ENCODE results near the gene LRRC36. TPM values are rescaled to one million over a fixed set of nuclear protein-coding genes. Genes with fewer than 3 reads are reported as not detected.

LRRC36 gene
- total and polyA plus RNA-seq, 2 of the 8 experiments (the other 6 are each of a cell fraction or from before 2014, with no cell fraction given), result 0.15 TPM; not detected in 1

DNA sequence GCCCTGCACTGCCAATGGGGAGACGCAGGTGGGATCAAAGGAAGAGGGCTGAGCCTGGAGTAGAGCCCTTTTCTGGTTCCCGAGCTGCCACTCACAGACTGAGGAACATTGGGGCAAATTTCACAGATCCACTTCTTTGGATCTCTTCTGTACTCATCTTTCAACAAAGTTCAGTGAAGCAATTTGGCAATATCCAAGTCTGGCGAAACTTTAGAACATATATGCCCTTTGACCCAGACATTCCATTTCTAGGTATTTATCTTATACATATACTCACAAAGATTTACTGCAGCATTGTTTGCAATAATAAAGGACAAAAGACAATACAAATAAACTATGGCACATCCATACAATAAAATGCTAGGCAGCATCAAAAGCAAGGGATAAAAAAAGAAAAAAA, 84.7 kb downstream of the LRRC36 start:
- Histone ChIP-seq H2BK12ac (ENCODE audit: low read depth, low read length) (no peak overlapping the region), H3K14ac (ENCODE audit: insufficient read length) (no peak overlapping the region), H3K9me3 (ENCODE audit: insufficient read depth in 2 of 2, low read depth in 1 of 2, low read length in 1 of 2) (no peaks in the 10 kb centered on the region), H3K4me3 (ENCODE audit: extremely low read depth in 1 of 4, insufficient read depth in 2 of 4, low read depth in 3 of 4, low read length in 4 of 4) (no peak overlapping the region), H3K27me3 (replicated peaks in 1 of 4; ENCODE audit: control insufficient read depth in 3 of 4, extremely low read depth in 1 of 4, insufficient read depth in 3 of 4, low read length in 3 of 4) (no peaks in the 10 kb centered on the region; a peak in 3 of 7 replicates), H2AFZ (ENCODE audit: low read length) (no peak overlapping the region), H3K4me2 (ENCODE audit: insufficient read depth in 1 of 2, low read depth in 2 of 2, low read length in 2 of 2) (no peak overlapping the region), H3K18ac (ENCODE audit: extremely low read depth, low read length) (no peak overlapping the region), H3K9ac (replicated peaks in 1 of 4; ENCODE audit: extremely low read depth in 1 of 4, low read depth in 3 of 4, low read length in 3 of 4) (no peak overlapping the region), H4K20me1 (replicated peaks in 1 of 2; ENCODE audit: control insufficient read depth in 1 of 2, insufficient read depth in 2 of 2, low read length in 2 of 2) (no peaks in the 10 kb centered on the region), H3K56ac (replicated peaks; ENCODE audit: insufficient read length, low read depth, low read length) (no peak overlapping the region), H2BK120ac (replicated peaks; ENCODE audit: low read depth, low read length) (no peak overlapping the region), H3K79me2 (ENCODE audit: control insufficient read depth in 1 of 2, insufficient read depth in 2 of 2, low read length in 2 of 2) (no peaks in the 10 kb centered on the region), H4K91ac (replicated peaks; ENCODE audit: insufficient read length, low read length) (no peak overlapping the region), H4K5ac (ENCODE audit: insufficient read length, low read depth, low read length) (no peak overlapping the region), H2BK5ac (ENCODE audit: low read depth, low read length) (no peak overlapping the region), H4K8ac (ENCODE audit: extremely low read depth, insufficient read depth, low read length) (no peak overlapping the region), H3K27ac (ENCODE audit: low read depth, low read length) (no peak overlapping the region), H3K4me1 (replicated peaks in 1 of 4; ENCODE audit: control insufficient read depth in 3 of 4, insufficient read depth in 4 of 4, low read length in 3 of 4) (peaks cover 0 to 20% (median 3%) of the 10 kb centered on the region in 4 experiments), H2BK15ac (ENCODE audit: low read length) (no peak overlapping the region), H3K23me2 (ENCODE audit: low read depth, low read length) (peaks cover 4% of the 10 kb centered on the region; the same call in 1 of the 2 replicates), H3K36me3 (ENCODE audit: control insufficient read depth in 2 of 4, insufficient read depth in 4 of 4, low read length in 3 of 4) (no peaks in the 10 kb centered on the region), H3K79me1 (ENCODE audit: low read depth, low read length) (no peaks in the 10 kb centered on the region), H2BK20ac (ENCODE audit: low read length) (no peak overlapping the region), H2AK5ac (ENCODE audit: low read depth, low read length) (no peak overlapping the region), H3K23ac (ENCODE audit: insufficient read length) (no peak overlapping the region), H3K4ac (replicated peaks; ENCODE audit: insufficient read length, low read depth, low read length) (no peak overlapping the region)
- no peak for FAIRE-seq
- ChIA-PET CTCF (ENCODE audit: partially characterized antibody) (interaction anchor here (0.7 to 32.4 kb wide), 4 partner anchors 6 to 623 kb away, joined by 3 to 476 read pairs (median 240); partner anchors contain the start of genes ATP6V0D1, TPPP3 and ZDHHC1), POLR2A (ENCODE audit: partially characterized antibody) (no interaction called here)
- DNase-seq (ENCODE audit: low read depth in 1 of 2, low spot score in 2 of 2), result no peak
- 78% methylated on average over 3 of the region's 3 CpGs; no CpG with 5 or more reads in 1 of the 2 experiments for WGBS, 2 experiments (ENCODE audit: extremely low coverage in 1 of 2, insufficient coverage in 1 of 2, insufficient read length in 1 of 2, insufficient replicate concordance in 2 of 2, low coverage in 1 of 2, low lambda C conversion rate in 2 of 2, missing lambda C conversion rate in 1 of 2)
- TF ChIP-seq, protein P1, sequence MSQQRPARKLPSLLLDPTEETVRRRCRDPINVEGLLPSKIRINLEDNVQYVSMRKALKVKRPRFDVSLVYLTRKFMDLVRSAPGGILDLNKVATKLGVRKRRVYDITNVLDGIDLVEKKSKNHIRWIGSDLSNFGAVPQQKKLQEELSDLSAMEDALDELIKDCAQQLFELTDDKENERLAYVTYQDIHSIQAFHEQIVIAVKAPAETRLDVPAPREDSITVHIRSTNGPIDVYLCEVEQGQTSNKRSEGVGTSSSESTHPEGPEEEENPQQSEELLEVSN (IDR thresholded peaks at IDR 0.05), result no peak
- no peak for TF ChIP-seq GABPA (IDR thresholded peaks at IDR 0.05; ENCODE audit: borderline replicate concordance, insufficient read depth, low read length)
- no peak for TF ChIP-seq SIX5 (IDR thresholded peaks at IDR 0.05; ENCODE audit: low read depth, low read length)
- TF ChIP-seq SP2 (IDR thresholded peaks at IDR 0.05; ENCODE audit: low read length), result no peak
- no peak for TF ChIP-seq YY1 (IDR thresholded peaks at IDR 0.05; ENCODE audit: low read depth, low read length)
